Measurements from ENCODE around the gene MGMT.

DNA sequence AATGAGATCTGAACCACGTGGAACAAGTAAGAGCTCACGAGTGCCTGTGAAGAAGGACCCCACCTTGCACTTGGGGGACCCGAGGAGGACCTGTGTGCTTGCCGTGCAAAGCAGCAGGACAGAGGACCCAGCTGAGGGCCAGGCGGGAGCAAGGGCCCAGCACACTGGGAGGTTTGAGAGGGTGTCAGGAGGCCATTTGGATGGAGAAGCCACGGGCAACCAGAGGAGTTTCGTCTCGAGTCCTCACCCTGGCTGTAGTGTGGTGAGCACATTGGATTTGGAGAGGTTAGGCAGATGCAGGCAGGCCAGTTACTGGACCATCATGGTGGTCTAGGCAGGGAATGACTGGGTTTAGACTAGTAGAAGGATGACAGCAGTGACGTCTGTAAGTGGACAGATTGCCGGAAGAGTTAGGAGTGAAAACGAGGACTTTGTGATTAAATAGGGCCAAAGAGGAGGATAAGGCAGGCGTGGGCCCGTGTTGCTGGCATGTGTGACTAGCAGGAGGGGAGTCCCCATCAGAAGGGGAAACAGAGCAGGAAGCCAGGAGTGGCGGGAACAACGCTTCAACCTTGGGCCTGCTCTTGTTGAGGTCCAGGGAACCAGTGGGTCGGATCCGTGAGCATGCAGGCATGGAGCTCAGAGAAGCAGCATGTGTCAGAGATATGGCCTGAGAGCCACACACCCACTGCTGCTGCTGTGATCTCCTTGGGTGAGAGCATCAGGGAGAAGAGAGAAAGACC lies 208.2 kb downstream of the MGMT start:
- TF ChIP-seq CREB1 (CRISPR knock-in tag; IDR thresholded peaks at IDR 0.05; ENCODE audit: low read depth) (no peak), EZH2 (IDR thresholded peaks at IDR 0.05; ENCODE audit: low read depth, unreplicated experiment) (no peak), EZH2phosphoT487 (IDR thresholded peaks at IDR 0.05; ENCODE audit: unreplicated experiment) (no peak), STAT1 (IDR thresholded peaks at IDR 0.05; ENCODE audit: unreplicated experiment) (no peak), POLR2AphosphoS5 (IDR thresholded peaks at IDR 0.05; ENCODE audit: low read depth) (no peak), NANOG (IDR thresholded peaks at IDR 0.05; ENCODE audit: borderline replicate concordance) (no peak), ZNF331 (CRISPR knock-in tag; IDR thresholded peaks at IDR 0.05; ENCODE audit: low read depth) (no peak), JUNB (IDR thresholded peaks at IDR 0.05; ENCODE audit: unreplicated experiment) (no peak), ZNF114 (CRISPR knock-in tag; IDR thresholded peaks at IDR 0.05) (no peak)
- TF ChIP-seq, protein P1, sequence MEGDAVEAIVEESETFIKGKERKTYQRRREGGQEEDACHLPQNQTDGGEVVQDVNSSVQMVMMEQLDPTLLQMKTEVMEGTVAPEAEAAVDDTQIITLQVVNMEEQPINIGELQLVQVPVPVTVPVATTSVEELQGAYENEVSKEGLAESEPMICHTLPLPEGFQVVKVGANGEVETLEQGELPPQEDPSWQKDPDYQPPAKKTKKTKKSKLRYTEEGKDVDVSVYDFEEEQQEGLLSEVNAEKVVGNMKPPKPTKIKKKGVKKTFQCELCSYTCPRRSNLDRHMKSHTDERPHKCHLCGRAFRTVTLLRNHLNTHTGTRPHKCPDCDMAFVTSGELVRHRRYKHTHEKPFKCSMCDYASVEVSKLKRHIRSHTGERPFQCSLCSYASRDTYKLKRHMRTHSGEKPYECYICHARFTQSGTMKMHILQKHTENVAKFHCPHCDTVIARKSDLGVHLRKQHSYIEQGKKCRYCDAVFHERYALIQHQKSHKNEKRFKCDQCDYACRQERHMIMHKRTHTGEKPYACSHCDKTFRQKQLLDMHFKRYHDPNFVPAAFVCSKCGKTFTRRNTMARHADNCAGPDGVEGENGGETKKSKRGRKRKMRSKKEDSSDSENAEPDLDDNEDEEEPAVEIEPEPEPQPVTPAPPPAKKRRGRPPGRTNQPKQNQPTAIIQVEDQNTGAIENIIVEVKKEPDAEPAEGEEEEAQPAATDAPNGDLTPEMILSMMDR (conservative IDR thresholded peaks at IDR 0.05; ENCODE audit: low read depth in 2 of 2): no peak
- TF ChIP-seq, protein P2, sequence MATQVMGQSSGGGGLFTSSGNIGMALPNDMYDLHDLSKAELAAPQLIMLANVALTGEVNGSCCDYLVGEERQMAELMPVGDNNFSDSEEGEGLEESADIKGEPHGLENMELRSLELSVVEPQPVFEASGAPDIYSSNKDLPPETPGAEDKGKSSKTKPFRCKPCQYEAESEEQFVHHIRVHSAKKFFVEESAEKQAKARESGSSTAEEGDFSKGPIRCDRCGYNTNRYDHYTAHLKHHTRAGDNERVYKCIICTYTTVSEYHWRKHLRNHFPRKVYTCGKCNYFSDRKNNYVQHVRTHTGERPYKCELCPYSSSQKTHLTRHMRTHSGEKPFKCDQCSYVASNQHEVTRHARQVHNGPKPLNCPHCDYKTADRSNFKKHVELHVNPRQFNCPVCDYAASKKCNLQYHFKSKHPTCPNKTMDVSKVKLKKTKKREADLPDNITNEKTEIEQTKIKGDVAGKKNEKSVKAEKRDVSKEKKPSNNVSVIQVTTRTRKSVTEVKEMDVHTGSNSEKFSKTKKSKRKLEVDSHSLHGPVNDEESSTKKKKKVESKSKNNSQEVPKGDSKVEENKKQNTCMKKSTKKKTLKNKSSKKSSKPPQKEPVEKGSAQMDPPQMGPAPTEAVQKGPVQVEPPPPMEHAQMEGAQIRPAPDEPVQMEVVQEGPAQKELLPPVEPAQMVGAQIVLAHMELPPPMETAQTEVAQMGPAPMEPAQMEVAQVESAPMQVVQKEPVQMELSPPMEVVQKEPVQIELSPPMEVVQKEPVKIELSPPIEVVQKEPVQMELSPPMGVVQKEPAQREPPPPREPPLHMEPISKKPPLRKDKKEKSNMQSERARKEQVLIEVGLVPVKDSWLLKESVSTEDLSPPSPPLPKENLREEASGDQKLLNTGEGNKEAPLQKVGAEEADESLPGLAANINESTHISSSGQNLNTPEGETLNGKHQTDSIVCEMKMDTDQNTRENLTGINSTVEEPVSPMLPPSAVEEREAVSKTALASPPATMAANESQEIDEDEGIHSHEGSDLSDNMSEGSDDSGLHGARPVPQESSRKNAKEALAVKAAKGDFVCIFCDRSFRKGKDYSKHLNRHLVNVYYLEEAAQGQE (IDR thresholded peaks at IDR 0.05; ENCODE audit: unreplicated experiment): no peak
- TF ChIP-seq, protein P3, sequence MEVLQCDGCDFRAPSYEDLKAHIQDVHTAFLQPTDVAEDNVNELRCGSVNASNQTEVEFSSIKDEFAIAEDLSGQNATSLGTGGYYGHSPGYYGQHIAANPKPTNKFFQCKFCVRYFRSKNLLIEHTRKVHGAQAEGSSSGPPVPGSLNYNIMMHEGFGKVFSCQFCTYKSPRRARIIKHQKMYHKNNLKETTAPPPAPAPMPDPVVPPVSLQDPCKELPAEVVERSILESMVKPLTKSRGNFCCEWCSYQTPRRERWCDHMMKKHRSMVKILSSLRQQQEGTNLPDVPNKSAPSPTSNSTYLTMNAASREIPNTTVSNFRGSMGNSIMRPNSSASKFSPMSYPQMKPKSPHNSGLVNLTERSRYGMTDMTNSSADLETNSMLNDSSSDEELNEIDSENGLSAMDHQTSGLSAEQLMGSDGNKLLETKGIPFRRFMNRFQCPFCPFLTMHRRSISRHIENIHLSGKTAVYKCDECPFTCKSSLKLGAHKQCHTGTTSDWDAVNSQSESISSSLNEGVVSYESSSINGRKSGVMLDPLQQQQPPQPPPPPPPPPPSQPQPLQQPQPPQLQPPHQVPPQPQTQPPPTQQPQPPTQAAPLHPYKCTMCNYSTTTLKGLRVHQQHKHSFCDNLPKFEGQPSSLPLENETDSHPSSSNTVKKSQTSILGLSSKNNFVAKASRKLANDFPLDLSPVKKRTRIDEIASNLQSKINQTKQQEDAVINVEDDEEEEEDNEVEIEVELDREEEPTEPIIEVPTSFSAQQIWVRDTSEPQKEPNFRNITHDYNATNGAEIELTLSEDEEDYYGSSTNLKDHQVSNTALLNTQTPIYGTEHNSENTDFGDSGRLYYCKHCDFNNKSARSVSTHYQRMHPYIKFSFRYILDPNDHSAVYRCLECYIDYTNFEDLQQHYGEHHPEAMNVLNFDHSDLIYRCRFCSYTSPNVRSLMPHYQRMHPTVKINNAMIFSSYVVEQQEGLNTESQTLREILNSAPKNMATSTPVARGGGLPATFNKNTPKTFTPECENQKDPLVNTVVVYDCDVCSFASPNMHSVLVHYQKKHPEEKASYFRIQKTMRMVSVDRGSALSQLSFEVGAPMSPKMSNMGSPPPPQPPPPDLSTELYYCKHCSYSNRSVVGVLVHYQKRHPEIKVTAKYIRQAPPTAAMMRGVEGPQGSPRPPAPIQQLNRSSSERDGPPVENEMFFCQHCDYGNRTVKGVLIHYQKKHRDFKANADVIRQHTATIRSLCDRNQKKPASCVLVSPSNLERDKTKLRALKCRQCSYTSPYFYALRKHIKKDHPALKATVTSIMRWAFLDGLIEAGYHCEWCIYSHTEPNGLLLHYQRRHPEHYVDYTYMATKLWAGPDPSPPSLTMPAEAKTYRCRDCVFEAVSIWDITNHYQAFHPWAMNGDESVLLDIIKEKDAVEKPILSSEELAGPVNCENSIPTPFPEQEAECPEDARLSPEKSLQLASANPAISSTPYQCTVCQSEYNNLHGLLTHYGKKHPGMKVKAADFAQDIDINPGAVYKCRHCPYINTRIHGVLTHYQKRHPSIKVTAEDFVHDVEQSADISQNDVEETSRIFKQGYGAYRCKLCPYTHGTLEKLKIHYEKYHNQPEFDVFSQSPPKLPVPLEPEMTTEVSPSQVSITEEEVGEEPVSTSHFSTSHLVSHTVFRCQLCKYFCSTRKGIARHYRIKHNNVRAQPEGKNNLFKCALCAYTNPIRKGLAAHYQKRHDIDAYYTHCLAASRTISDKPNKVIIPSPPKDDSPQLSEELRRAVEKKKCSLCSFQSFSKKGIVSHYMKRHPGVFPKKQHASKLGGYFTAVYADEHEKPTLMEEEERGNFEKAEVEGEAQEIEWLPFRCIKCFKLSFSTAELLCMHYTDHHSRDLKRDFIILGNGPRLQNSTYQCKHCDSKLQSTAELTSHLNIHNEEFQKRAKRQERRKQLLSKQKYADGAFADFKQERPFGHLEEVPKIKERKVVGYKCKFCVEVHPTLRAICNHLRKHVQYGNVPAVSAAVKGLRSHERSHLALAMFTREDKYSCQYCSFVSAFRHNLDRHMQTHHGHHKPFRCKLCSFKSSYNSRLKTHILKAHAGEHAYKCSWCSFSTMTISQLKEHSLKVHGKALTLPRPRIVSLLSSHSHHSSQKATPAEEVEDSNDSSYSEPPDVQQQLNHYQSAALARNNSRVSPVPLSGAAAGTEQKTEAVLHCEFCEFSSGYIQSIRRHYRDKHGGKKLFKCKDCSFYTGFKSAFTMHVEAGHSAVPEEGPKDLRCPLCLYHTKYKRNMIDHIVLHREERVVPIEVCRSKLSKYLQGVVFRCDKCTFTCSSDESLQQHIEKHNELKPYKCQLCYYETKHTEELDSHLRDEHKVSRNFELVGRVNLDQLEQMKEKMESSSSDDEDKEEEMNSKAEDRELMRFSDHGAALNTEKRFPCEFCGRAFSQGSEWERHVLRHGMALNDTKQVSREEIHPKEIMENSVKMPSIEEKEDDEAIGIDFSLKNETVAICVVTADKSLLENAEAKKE (CRISPR knock-in tag; IDR thresholded peaks at IDR 0.05): no peak
- TF ChIP-seq, protein P4, sequence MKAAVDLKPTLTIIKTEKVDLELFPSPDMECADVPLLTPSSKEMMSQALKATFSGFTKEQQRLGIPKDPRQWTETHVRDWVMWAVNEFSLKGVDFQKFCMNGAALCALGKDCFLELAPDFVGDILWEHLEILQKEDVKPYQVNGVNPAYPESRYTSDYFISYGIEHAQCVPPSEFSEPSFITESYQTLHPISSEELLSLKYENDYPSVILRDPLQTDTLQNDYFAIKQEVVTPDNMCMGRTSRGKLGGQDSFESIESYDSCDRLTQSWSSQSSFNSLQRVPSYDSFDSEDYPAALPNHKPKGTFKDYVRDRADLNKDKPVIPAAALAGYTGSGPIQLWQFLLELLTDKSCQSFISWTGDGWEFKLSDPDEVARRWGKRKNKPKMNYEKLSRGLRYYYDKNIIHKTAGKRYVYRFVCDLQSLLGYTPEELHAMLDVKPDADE (IDR thresholded peaks at IDR 0.05): no peak
